H54 (cell line): Measurements from ENCODE around the gene SH3TC2.
"Not testable (repeated sequence)": the region's sequence is repeated elsewhere in the genome, so short reads cannot be mapped to it uniquely, and the experiment has no call there.

ENCODE experiments used
- DNase-seq: peaks from one replicate; pipeline ENCODE4 v3.0.0; 2011; ENCODE audit warnings: low spot score, mixed read lengths; ENCODE audit not compliant: insufficient read length
- FAIRE-seq: peaks from 3 replicates; lab custom pipeline; 2011; peaks lifted over from hg19 to GRCh38; lab: Jason Lieb, UNC
- POLR2A ChIP-seq: IDR thresholded peaks from 2 replicates; pipeline ENCODE4 v1.6.1; 2011; ENCODE audit warnings: low read depth, mild to moderate bottlenecking, low read length

The SH3TC2 gene

GRCh38 chr5:149063017-149063687, at the start of gene SH3TC2:
Gene SH3TC2 (minus strand): TSS chr5:149063062. CDS start chr5:149063022, 40 bp downstream.
- peak; percentile 34; the same call in 1 of the 2 replicates for TF ChIP-seq POLR2A
- DNase-seq = peak; percentile 69
- no peak for FAIRE-seq

GRCh38 chr5:149110406-149110805, 47.5 kb upstream of the SH3TC2 start:
- no peak for TF ChIP-seq POLR2A
- FAIRE-seq = no peak

GRCh38 chr5:149108651-149109280, 45.9 kb upstream of the SH3TC2 start:
- FAIRE-seq = no peak
- no peak for DNase-seq

More at GRCh38 chr5:149110406-149110805, 47.5 kb upstream of the SH3TC2 start:
- no peak for DNase-seq

GRCh38 chr5:149100331-149100730, 37.5 kb upstream of the SH3TC2 start:
- TF ChIP-seq POLR2A = no peak
- DNase-seq (no peak), FAIRE-seq (no peak)

More at GRCh38 chr5:149108651-149109280, 45.9 kb upstream of the SH3TC2 start:
- no peak for TF ChIP-seq POLR2A

GRCh38 chr5:149099920-149100319, 37.1 kb upstream of the SH3TC2 start:
- DNase-seq = no peak
- FAIRE-seq = no peak
- no peak for TF ChIP-seq POLR2A

- DNase-seq (no peak), FAIRE-seq (no peak)
- no peak for TF ChIP-seq POLR2A
These were observed 32.1 kb upstream of the SH3TC2 start for GRCh38 chr5:149094996-149095395.

- no peak for TF ChIP-seq POLR2A
- FAIRE-seq (no peak), DNase-seq (no peak)
These were observed 30.8 kb upstream of the SH3TC2 start for GRCh38 chr5:149093625-149094024.

GRCh38 chr5:149089796-149090195, 26.9 kb upstream of the SH3TC2 start:
- no peak for DNase-seq
- no peak for TF ChIP-seq POLR2A
- FAIRE-seq = no peak

- no peak for FAIRE-seq
- DNase-seq = no peak
- TF ChIP-seq POLR2A = no peak
These were observed 25.8 kb upstream of the SH3TC2 start for GRCh38 chr5:149088686-149089085.

GRCh38 chr5:149083846-149084245, 21.0 kb upstream of the SH3TC2 start:
- no peak for TF ChIP-seq POLR2A
- FAIRE-seq (no peak), DNase-seq (no peak)

- no peak for TF ChIP-seq POLR2A
- DNase-seq = no peak
- no peak for FAIRE-seq
These were observed 19.4 kb upstream of the SH3TC2 start for GRCh38 chr5:149082271-149082670.

GRCh38 chr5:149080294-149080693, 17.4 kb upstream of the SH3TC2 start:
- FAIRE-seq (no peak), DNase-seq (no peak)
- no peak for TF ChIP-seq POLR2A

- DNase-seq (no peak), FAIRE-seq (no peak)
- TF ChIP-seq POLR2A = no peak
These were observed 17.0 kb upstream of the SH3TC2 start for GRCh38 chr5:149079883-149080282.

- not testable (repeated sequence) for FAIRE-seq, DNase-seq
These were observed 11.2 kb upstream of the SH3TC2 start for GRCh38 chr5:149074071-149074470.

- DNase-seq (peak; percentile 21), FAIRE-seq (no peak)
- TF ChIP-seq POLR2A = no peak
These were observed 10.4 kb upstream of the SH3TC2 start for GRCh38 chr5:149073213-149073612.
